NCI-H1694 treated with DMSO at 0.1 percent for 48 hours (cell line): Measurements from ENCODE around the gene GLB1L.

Experiments
- DNase-seq: peaks from one replicate; lab custom pipeline; 2025; lab: John Stamatoyannopoulos, UW

The GLB1L gene

GRCh38 chr2:219252900-219253752, 7.9 kb upstream of the GLB1L start, which contains the start of gene TUBA4B:
Gene TUBA4B (plus strand): TSS chr2:219253243. CDS start chr2:219253408, 165 bp downstream.
- peak; percentile 31 for DNase-seq

- no peak for DNase-seq
These were observed 7.3 kb upstream of the GLB1L start for GRCh38 chr2:219252570-219252899.

- no peak for DNase-seq
These were observed 6.8 kb upstream of the GLB1L start for GRCh38 chr2:219252084-219252483.

- DNase-seq: no peak
These were observed 6.4 kb upstream of the GLB1L start for GRCh38 chr2:219251656-219252055.

- DNase-seq: no peak
These were observed 5.0 kb upstream of the GLB1L start for GRCh38 chr2:219250049-219250781.

- peak; percentile 96 for DNase-seq
These were observed 4.1 kb upstream of the GLB1L start for GRCh38 chr2:219249203-219249980.

GRCh38 chr2:219248845-219249202, 3.6 kb upstream of the GLB1L start:
- no peak for DNase-seq

- no peak for DNase-seq
These were observed 2.7 kb upstream of the GLB1L start for GRCh38 chr2:219247678-219248642.

GRCh38 chr2:219246559-219246958, 1.3 kb upstream of the GLB1L start:
- no peak for DNase-seq

- DNase-seq: no peak
These were observed 621 bp upstream of the GLB1L start for GRCh38 chr2:219245899-219246230.

GRCh38 chr2:219244789-219245147, 476 bp downstream of the GLB1L start:
- no peak for DNase-seq

- DNase-seq: no peak
These were observed 1.9 kb downstream of the GLB1L start for GRCh38 chr2:219243291-219243761.

GRCh38 chr2:219234331-219234730, 10.9 kb downstream of the GLB1L start:
- DNase-seq: no peak

GRCh38 chr2:219230059-219230540, 15.1 kb downstream of the GLB1L start:
- DNase-seq: no peak

GRCh38 chr2:219229305-219230058, 15.8 kb downstream of the GLB1L start, which contains the start of the genes ANKZF1 and ATG9A:
Gene ANKZF1 (plus strand): TSS chr2:219229806. CDS start chr2:219230258, 452 bp downstream.
Gene ATG9A (minus strand): TSS chr2:219229636. CDS start chr2:219228024, 1,612 bp downstream.
- peak; percentile 99 for DNase-seq

GRCh38 chr2:219228911-219229304, 16.3 kb downstream of the GLB1L start:
- DNase-seq: no peak

- no peak for DNase-seq
These were observed 17.0 kb downstream of the GLB1L start for GRCh38 chr2:219228041-219228910.

GRCh38 chr2:219225350-219225749, 19.9 kb downstream of the GLB1L start:
- DNase-seq: no peak
